Coronary artery (tissue), 2 donors: ENCODE measurements around the gene MYCT1.

Experiments
- DNase-seq: peaks from one replicate; pipeline ENCODE4 v3.0.0-alpha.2; 2017; ENCODE audit warnings: low spot score
- H3K27ac ChIP-seq, 2 donors: fragments of 200-600 bp; sonication (generic); one replicate each; pipeline ENCODE4 v1.5.1; 2016 to 2019
- H3K4me3 ChIP-seq: fragments of 200-600 bp; sonication (generic); 2 replicates; pipeline ENCODE4 v1.5.1; 2016; ENCODE audit warnings: mild to moderate bottlenecking, moderate library complexity
- TF ChIP-seq, protein P1 (sequence below): fragments of 200-600 bp; sonication (generic); IDR thresholded peaks from one replicate; pipeline ENCODE4 v1.5.1; 2019; ENCODE audit warnings: antibody characterized with exemption

MYCT1 gene

DNA sequence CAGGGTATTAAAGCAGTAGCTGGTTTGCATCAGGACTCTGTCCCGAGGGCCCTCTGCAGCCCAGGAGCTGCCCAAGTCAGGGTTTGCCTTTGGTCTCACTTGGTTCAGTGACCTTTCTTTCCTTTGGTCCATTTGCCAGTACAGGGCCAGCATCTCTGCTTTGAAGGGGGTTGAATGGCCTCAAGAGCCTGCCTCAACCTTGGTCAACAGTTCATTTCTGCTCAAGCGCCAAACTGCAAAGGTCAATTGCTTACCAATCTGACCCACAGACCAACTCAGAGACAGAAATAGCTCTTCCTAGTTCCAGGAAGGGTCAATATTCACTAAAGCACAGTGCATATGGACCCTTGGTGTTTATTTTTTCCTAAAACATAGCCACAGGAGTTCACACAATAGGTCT is 72.3 kb downstream of the MYCT1 start:
- DNase-seq = no peak
- H3K27ac ChIP-seq = no peak overlapping the region
- TF ChIP-seq, protein P1, sequence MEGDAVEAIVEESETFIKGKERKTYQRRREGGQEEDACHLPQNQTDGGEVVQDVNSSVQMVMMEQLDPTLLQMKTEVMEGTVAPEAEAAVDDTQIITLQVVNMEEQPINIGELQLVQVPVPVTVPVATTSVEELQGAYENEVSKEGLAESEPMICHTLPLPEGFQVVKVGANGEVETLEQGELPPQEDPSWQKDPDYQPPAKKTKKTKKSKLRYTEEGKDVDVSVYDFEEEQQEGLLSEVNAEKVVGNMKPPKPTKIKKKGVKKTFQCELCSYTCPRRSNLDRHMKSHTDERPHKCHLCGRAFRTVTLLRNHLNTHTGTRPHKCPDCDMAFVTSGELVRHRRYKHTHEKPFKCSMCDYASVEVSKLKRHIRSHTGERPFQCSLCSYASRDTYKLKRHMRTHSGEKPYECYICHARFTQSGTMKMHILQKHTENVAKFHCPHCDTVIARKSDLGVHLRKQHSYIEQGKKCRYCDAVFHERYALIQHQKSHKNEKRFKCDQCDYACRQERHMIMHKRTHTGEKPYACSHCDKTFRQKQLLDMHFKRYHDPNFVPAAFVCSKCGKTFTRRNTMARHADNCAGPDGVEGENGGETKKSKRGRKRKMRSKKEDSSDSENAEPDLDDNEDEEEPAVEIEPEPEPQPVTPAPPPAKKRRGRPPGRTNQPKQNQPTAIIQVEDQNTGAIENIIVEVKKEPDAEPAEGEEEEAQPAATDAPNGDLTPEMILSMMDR = no peak
- H3K4me3 ChIP-seq = no peak overlapping the region

DNA sequence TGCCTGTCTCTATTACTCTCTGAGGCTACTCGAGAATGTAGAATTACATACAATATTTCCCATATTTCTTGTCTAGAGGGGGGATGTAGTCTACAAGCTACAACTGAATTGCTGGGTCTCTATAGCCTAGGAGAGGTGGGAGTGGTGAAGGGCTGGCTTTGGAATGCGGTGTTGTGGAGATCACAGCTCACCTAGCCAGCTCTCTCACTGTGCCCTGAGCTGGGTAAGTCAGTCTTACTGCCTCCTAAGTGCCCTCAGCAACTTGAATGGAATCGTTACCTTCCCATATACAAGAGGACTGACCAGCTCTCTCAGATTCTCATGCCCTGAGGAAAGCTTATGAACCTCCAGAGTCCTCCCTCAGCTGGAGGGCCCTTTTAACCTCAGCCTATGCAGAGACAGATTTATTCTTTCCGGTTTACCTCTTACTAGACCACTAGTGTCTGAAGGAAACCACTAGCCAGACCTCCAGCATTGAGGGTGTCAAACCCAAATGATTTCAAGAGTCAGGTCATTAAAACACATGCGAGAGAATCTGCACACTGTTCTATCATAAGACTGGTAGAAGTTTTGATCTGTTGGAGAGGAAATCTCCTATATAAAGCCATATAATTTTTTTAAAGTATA is 73.5 kb downstream of the MYCT1 start:
- Histone ChIP-seq H3K4me3 (no peak overlapping the region), H3K27ac (no peak overlapping the region)
- TF ChIP-seq, protein P1 = no peak
- DNase-seq = no peak
